SK-MEL-5 (cell line): Measurements from ENCODE around the gene RAI1. TPM values are rescaled to one million over a fixed set of nuclear protein-coding genes. Genes with fewer than 3 reads are reported as not detected.

Source experiments
- DNase-seq: peaks from one replicate; pipeline ENCODE4 v3.0.0-alpha.2; 2016; ENCODE audit warnings: low read depth, low spot score
- in situ Hi-C: cut with HindIII; loops from 2 replicates; pipeline ENCODE4 v1.10.0; 2016; ENCODE audit warnings: low sequenced_read_pairs, high pct_unique_total_duplicates, low pct_unique_long_range_greater_than_20kb
- total RNA-seq: library from RNA; depleted of rRNA; stranded (reverse); fragments of >200 nt; shearing (Covaris generic); gene quantifications from 2 replicates; pipeline ENCODE4 v1.2.3, GENCODE V29; 2014

The RAI1 gene
- total RNA-seq, 1 experiment from 2014 or later: 9.4 TPM

GRCh38 chr17:17661834-17662385 lies 19.3 kb upstream of the RAI1 start:
- in situ Hi-C loops: no loop called here
- DNase-seq: no peak

GRCh38 chr17:17663160-17664063 lies 17.8 kb upstream of the RAI1 start:
- in situ Hi-C loops: no loop called here
- peak; percentile 48 for DNase-seq

- in situ Hi-C loops: no loop called here
- no peak for DNase-seq
Observed at GRCh38 chr17:17664064-17664452, 17.2 kb upstream of the RAI1 start.

GRCh38 chr17:17665255-17665654 lies 16.0 kb upstream of the RAI1 start:
- no peak for DNase-seq
- in situ Hi-C loops: no loop called here

- in situ Hi-C loops: no loop called here
- DNase-seq: no peak
Observed at GRCh38 chr17:17666111-17666714, 15.0 kb upstream of the RAI1 start.

- DNase-seq: no peak
- in situ Hi-C loops: no loop called here
Observed at GRCh38 chr17:17667231-17667630, 14.0 kb upstream of the RAI1 start.

GRCh38 chr17:17667947-17668346 lies 13.3 kb upstream of the RAI1 start:
- DNase-seq: no peak
- in situ Hi-C loops: no loop called here

GRCh38 chr17:17668358-17668757 lies 12.9 kb upstream of the RAI1 start:
- in situ Hi-C loops: no loop called here
- no peak for DNase-seq

- in situ Hi-C loops: no loop called here
Observed at GRCh38 chr17:17668775-17669579, 12.3 kb upstream of the RAI1 start.

GRCh38 chr17:17669580-17670235 lies 11.6 kb upstream of the RAI1 start:
- no peak for DNase-seq
- in situ Hi-C loops: no loop called here

More at GRCh38 chr17:17668775-17669579, 12.3 kb upstream of the RAI1 start:
- DNase-seq: no peak

GRCh38 chr17:17670701-17671305 lies 10.5 kb upstream of the RAI1 start:
- DNase-seq: no peak
- in situ Hi-C loops: no loop called here

GRCh38 chr17:17671369-17672129 lies 9.7 kb upstream of the RAI1 start:
- no peak for DNase-seq
- in situ Hi-C loops: no loop called here

- in situ Hi-C loops: no loop called here
- DNase-seq: peak; percentile 53
Observed at GRCh38 chr17:17672453-17673368, 8.5 kb upstream of the RAI1 start.

- in situ Hi-C loops: no loop called here
- peak; percentile 60 for DNase-seq
Observed at GRCh38 chr17:17675416-17675815, 5.8 kb upstream of the RAI1 start.

- in situ Hi-C loops: no loop called here
Observed at GRCh38 chr17:17675925-17676534, 5.2 kb upstream of the RAI1 start.

More at GRCh38 chr17:17675925-17676534, 5.2 kb upstream of the RAI1 start:
- peak; percentile 80 for DNase-seq
